Measurements from ENCODE around the gene COG3.
"Not testable (repeated sequence)": the region's sequence is repeated elsewhere in the genome, so short reads cannot be mapped to it uniquely, and the experiment has no call there.

COG3 gene

GRCh38 chr13:45464687-45465453 lies at the start of gene COG3:
TSS of gene COG3 (plus strand) at chr13:45464939. CDS start at chr13:45465037, 98 bp downstream.
- peak; percentile 95 for DNase-seq

DNA sequence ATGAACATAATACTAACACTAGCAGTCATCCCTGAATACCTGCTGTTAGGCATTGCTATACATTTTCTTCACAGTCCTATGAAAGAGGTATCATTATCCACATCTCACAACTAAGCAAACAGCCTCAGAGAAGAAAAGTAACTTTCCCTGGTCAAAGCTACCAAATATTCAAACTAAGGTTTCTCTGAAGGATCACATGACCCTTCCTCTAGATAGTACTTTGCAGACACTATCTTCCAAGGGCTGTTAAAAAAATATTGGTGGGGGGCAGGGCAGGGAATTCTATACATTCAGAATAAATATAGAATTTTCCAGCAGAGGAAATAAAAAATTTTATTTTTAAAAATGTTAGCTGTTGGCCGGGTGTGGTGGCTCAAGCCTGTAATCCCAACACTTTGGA lies 49.6 kb upstream of the COG3 start:
- DNase-seq: no peak

DNA sequence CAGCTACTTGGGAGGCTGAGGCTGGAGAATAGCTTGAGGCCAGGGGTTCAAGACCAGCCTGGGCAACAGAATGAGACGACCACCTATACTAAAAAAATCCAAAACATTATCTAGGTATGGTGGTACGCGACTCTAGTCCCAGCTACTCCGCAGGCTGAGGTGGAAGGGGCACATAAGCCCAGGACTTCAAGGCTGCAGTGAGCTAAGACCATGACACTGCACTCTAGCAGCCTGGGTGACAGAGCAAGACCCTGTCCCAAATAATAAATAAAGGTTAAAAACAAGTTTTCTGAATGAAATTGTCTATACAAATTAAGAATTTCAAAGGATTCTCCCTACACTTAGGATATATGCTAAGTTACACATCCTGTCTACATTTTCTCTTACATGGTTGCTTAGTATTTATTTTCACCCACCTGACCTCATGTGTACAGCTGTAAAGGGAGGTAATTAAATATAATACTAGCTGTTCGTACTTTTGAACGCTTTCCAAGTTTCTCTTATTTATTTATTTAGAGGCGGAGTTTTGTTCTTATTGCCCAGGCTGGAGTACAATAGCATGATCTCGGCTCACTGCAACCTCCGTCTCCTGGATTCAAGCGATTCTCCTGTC lies 48.1 kb upstream of the COG3 start:
- DNase-seq: no peak

- peak; percentile 96 for DNase-seq
These were observed 46.8 kb upstream of the COG3 start, which contains the start of gene SLC25A30 for GRCh38 chr13:45417790-45418534. TSS of gene SLC25A30 (minus strand) at chr13:45418373. CDS start at chr13:45411425, 6,948 bp downstream.

DNA sequence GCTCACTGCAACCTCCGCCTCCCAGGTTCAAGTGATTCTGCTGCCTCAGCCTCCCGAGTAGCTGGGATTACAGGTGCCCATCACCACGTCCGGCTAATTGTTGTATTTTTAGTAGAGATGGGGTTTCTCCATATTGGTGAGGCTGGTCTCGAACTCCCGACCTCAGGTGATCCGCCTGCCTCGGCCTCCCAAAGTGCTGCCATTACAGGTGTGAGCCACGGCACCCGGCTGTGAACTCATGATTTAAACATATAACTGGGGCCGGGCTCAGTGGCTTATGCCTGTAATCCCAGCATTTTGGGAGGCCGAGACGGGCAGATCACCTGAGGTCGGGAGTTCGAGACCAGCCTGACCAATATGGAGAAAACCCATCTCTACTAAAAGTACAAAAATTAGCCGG lies 45.4 kb upstream of the COG3 start:
- DNase-seq: not testable (repeated sequence)

DNA sequence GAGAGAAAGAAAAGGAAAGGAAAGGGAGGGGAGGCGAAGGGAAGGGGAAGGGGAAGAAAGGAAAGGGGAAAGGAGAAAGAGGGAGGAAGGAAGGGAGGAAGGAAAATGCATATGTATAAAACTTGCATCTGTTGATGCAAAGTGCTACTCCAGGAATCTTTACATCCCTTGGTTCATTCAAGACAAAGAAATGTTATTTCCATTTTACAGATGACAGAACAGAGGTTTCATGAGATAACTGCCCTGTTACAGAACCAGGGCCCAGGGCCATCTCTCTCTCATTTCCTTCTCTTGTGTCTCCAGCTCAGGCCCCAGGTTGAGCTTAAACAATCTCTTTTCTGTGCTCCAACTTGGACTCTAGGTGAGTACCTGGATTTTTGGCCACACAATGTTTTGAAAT lies 44.8 kb upstream of the COG3 start:
- no peak for DNase-seq

GRCh38 chr13:45422731-45423292 lies 41.9 kb upstream of the COG3 start:
- DNase-seq: no peak

DNA sequence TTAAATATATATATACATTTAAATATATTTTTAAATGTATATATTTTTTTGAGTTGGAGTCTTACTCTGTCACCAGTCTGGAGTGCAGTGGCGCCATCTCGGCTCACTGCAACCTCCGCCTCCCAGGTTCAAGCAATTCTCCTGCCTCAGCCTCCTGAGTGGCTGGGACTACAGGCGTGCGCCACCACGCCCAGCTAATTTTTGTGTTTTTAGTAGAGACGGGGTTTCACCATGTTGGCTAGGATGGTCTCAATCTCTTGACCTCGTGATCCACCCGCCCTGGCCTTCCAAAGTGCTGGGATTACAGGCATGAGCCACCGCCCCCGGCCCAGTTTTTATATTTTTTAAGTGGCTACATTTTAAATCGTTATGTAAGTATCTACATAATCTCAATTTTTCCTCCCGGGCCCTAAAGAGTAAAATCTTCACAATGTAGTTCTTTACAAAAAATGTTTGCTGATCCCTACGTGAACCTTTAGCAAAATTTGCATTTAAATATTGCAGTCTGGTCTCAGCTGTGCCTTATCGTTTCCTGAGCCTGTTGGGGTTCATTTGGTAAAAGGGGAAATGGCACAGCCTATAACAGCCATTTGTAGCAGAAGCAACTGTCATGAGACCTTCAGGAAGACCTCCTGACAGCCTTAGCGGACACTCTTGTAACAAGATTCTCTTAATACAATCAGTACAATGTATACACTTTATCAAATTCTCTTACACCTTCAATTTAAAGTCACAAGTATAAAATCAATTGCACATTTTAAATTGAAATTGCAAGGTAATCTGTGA lies 38.5 kb upstream of the COG3 start:
- DNase-seq: not testable (repeated sequence)

GRCh38 chr13:45432737-45433380 lies 31.9 kb upstream of the COG3 start:
- no peak for DNase-seq

GRCh38 chr13:45433381-45433790 lies 31.4 kb upstream of the COG3 start:
- DNase-seq: no peak

GRCh38 chr13:45434556-45435371 lies 30.0 kb upstream of the COG3 start:
- no peak for DNase-seq

DNA sequence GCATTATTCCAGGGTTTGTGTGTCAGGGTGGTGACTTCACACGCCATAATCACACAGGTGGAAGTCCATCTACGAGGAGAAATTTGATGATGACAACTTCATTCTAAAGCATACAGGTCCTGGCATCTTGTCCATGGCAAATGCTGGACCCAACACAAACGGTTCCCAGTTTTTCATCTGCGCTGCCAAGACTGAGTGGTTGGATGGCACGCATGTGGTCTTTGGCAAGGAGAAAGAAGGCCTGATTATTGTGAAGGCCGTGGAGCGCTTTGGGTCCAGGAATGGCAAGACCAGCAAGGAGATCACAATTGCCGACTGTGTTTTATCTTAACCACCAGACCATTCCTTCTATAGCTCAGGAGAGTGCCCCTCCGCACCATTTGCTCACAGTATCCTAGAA lies 28.4 kb upstream of the COG3 start:
- no peak for DNase-seq

DNA sequence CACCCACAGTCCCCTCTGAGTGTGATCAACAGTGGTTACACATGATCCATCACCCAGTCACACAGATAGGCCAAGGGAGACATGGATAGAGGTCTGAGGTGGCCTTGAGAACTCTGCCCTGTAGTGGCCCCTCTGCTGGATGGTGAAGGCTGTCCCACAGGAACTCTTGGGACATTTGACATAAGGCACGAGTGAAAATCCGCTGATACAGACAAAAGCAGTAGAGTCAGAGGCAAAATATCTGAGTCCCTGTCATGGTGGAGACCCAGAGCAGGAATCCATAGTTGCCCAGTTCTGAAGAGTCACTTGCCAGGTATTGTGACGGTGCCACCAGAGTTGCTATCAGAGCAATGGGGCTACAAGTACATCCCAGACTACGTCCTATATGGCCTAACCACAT lies 27.8 kb upstream of the COG3 start:
- DNase-seq: no peak

GRCh38 chr13:45437947-45438346 lies 26.8 kb upstream of the COG3 start:
- DNase-seq: no peak

- DNase-seq: no peak
These were observed 25.7 kb upstream of the COG3 start for GRCh38 chr13:45439008-45439407.

- no peak for DNase-seq
These were observed 24.8 kb upstream of the COG3 start for GRCh38 chr13:45439781-45440462.

- peak; percentile 15 for DNase-seq
These were observed 23.1 kb upstream of the COG3 start for GRCh38 chr13:45441633-45442032.

GRCh38 chr13:45445053-45445452 lies 19.7 kb upstream of the COG3 start:
- DNase-seq: no peak

DNA sequence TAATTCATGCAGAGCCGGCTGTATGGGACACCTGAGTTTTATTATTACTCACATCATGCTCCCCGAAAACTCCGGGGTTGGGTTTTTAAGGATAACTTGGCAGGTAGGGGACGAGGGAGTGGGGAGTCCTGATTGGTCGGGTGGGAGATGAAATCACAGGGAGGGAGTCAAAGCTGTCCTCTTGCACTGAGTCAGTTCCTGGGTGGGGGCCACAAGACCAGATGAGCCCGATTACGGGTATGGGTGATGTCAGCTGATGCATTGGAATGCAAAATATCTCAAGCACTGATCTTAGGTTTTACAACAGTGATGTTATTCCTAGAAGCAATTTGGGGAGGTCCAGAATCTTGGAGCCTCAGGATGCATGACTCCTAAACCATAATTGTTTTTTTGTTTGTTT lies 18.6 kb upstream of the COG3 start:
- no peak for DNase-seq

- no peak for DNase-seq
These were observed 17.6 kb upstream of the COG3 start for GRCh38 chr13:45447050-45447661.

Data from CD4-positive, alpha-beta T cell treated with Interleukin-6 for 4 hours (primary cell).